Ascending aorta (tissue), 2 donors: ENCODE measurements around the gene FUZ. TPM values are rescaled to one million over a fixed set of nuclear protein-coding genes. Genes with fewer than 3 reads are reported as not detected.

ENCODE experiments used
- DNase-seq, 2 donors: peaks; one replicate each; pipeline ENCODE4 v3.0.0-alpha.2; 2019; ENCODE audit warnings: low spot score in 2 of 2
- H3K27ac ChIP-seq, 2 donors: fragments of 200-600 bp; sonication (generic); one replicate each; pipeline ENCODE4 v1.5.1; 2016 to 2017; ENCODE audit warnings: mild to moderate bottlenecking in 1 of 2
- H3K27me3 ChIP-seq: fragments of 200-600 bp; sonication (generic); one replicate; pipeline ENCODE4 v1.5.1; 2017
- H3K36me3 ChIP-seq, 2 donors: fragments of 200-600 bp; sonication (generic); one replicate each; pipeline ENCODE4 v1.5.1; 2016
- H3K4me1 ChIP-seq, 2 donors: fragments of 200-600 bp; sonication (generic); one replicate each; pipeline ENCODE4 v1.5.1; 2016 to 2017; ENCODE audit warnings: mild to moderate bottlenecking in 1 of 2
- H3K4me3 ChIP-seq, 2 donors: fragments of 200-600 bp; sonication (generic); one replicate each; pipeline ENCODE4 v1.5.1; 2016 to 2017; ENCODE audit warnings: mild to moderate bottlenecking in 1 of 2
- H3K9me3 ChIP-seq, 2 donors: fragments of 200-600 bp; sonication (generic); one replicate each; pipeline ENCODE4 v1.5.1; 2016
- CTCF ChIP-seq, 3 experiments: fragments of 200-600 bp in 2 of 3; fragments of 450-650 bp in 1 of 3; sonication (generic) in 2 of 3; IDR thresholded peaks; one replicate each; pipeline ENCODE4 v1.5.1; 2016 to 2019; ENCODE audit warnings: antibody characterized with exemption in 3 of 3, mild to moderate bottlenecking in 1 of 3, moderate library complexity in 1 of 3
- intact Hi-C: fragments of 100-400 bp; cut with DNase I; formaldehyde crosslinking; loops from one replicate; pipeline ENCODE4 v1.15.1; 2023
- total RNA-seq: library from RNA; depleted of rRNA; stranded (reverse); fragments of >200 nt; gene quantifications from one replicate; pipeline ENCODE4 v1.1.0, GENCODE V29; 2016

FUZ gene
- total RNA-seq, 1 donor from 2014 or later, result 22.1 TPM

GRCh38 chr19:49849433-49850220 is 36.5 kb upstream of the FUZ start:
- Histone ChIP-seq H3K36me3 (peaks cover 3 to 4% of the 10 kb centered on the region in 2 donors), H3K4me3 (peak overlapping the region in 1 of 2 donors; percentile 90), H3K9me3 (no peaks in the 10 kb centered on the region), H3K27me3 (no peaks in the 10 kb centered on the region), H3K27ac (peak overlapping the region; percentile 99 to 100), H3K4me1 (peaks cover 4 to 10% of the 10 kb centered on the region in 2 donors)
- intact Hi-C loops, result loop anchor here (1.0 to 10.0 kb wide), 6 partner anchors 31 to 1215 kb away; partner anchors contain the start of genes DBP, FUZ, MED25 and PRMT1
- no peak for TF ChIP-seq CTCF (IDR thresholded peaks at IDR 0.05)
- DNase-seq, result no peak

- DNase-seq, result no peak
- Histone ChIP-seq H3K27me3 (no peaks in the 10 kb centered on the region), H3K4me1 (peaks cover 4 to 10% of the 10 kb centered on the region in 2 donors), H3K4me3 (no peak overlapping the region), H3K36me3 (no peaks in the 10 kb centered on the region), H3K9me3 (no peaks in the 10 kb centered on the region), H3K27ac (no peak overlapping the region)
- no peak for TF ChIP-seq CTCF (IDR thresholded peaks at IDR 0.05)
- intact Hi-C loops, result no loop called here
These were observed 35.8 kb upstream of the FUZ start for GRCh38 chr19:49848938-49849337.

DNA sequence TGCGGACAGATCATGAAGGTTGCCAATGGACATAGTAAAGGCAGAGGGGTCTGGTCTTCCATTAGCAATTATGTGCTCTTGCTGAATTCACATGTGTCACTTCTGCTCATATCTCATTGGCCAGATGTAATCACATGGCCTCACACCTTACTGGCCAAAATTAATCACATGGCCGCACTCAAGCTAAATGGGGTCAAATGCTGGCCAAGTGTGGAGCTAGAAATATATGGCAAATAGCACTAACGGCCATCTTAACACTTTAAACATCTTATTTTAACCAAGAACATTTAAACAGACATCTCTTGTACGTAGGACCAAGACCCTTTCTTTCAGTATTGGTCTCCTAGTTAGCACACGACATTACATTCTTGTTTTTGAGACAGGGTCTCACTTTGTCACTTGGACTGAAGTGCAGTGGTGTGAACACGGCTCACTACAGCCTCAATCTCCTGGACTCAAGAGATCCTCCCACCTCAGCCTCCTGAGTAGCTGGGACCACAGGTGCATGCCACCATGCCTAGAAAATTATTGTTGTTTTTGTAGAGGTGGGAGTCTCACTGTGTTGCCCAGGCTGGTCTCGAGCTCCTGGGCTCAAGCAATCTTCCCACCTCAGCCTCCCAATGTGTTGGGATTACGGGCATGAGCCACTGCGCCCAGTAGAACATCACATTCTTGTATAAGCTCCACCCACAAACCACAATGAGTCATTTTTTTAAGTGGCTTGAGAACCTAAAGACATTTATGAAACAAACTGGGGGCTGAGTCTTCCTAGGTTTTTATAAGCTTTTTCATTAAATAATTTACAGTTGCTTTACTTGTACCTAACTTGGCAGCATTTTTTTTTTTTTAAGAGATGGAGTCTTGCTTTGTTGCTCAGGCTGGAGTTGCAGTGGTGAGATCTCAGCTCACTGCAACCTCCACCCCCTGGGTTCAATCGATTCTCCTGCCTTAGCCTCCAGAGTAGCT is 34.9 kb upstream of the FUZ start:
- Histone ChIP-seq H3K36me3 (no peaks in the 10 kb centered on the region), H3K27me3 (no peaks in the 10 kb centered on the region), H3K9me3 (no peaks in the 10 kb centered on the region), H3K4me1 (peaks cover 4 to 10% of the 10 kb centered on the region in 2 donors), H3K27ac (no peak overlapping the region), H3K4me3 (no peak overlapping the region)
- intact Hi-C loops, result no loop called here
- no peak for DNase-seq
- no peak for TF ChIP-seq CTCF (IDR thresholded peaks at IDR 0.05)

DNA sequence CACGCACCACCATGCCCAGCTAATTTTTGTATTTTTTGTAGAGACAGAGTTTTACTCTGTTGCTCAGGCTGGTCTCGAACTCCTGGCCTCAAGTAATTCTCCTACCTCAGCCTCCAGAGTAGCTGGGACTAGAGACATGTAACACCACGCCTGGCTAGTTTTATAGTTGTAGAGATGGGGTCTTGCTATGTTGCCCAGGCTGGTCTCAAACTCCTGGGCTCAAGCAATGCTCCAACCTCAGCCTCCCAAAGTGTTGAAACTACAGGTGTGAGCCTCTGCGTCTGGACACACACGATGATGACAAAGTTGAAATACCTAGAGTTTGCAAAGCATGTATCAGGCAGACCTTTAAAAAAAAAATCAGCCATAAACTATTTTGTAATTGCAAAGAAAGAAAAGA is 33.3 kb upstream of the FUZ start:
- Histone ChIP-seq H3K36me3 (no peaks in the 10 kb centered on the region), H3K4me3 (no peak overlapping the region), H3K27ac (no peak overlapping the region), H3K9me3 (no peaks in the 10 kb centered on the region), H3K4me1 (no peaks in the 10 kb centered on the region), H3K27me3 (no peaks in the 10 kb centered on the region)
- TF ChIP-seq CTCF (IDR thresholded peaks at IDR 0.05), result no peak
- DNase-seq, result no peak
- intact Hi-C loops, result no loop called here

DNA sequence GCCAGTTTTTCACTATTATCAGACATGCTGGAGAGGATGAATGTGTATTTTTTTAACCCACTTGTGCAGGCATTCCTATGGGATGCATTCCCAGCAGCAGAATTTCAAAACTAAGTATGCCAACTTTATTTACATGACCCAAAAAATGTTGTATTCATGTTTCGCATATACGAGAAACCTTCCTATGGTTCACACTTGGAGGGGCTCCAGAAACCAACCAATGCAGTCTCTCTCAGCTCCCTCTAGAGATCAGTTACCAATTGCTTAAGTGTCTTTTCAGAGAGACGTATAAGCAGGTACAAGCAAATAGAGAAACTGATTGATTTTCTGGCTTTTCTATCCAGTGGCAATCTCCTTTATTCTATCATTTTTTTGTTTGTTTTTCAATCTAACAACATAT is 32.3 kb upstream of the FUZ start:
- no peak for DNase-seq
- H3K27ac ChIP-seq, result no peak overlapping the region
- H3K36me3 ChIP-seq, result peaks cover 0 to 6% of the 10 kb centered on the region in 2 donors
- H3K9me3 ChIP-seq, result no peaks in the 10 kb centered on the region
- no peak overlapping the region for H3K4me3 ChIP-seq
- H3K4me1 ChIP-seq, result no peaks in the 10 kb centered on the region
- no peaks in the 10 kb centered on the region for H3K27me3 ChIP-seq
- intact Hi-C loops, result no loop called here
- no peak for TF ChIP-seq CTCF (IDR thresholded peaks at IDR 0.05)
